Tibial nerve (tissue), 4 donors: ENCODE data around the gene DCXR.

ENCODE experiments used
- EP300 ChIP-seq, 2 donors: sonication (generic); formaldehyde crosslinking; IDR thresholded peaks; one replicate each; pipeline ENCODE4 v1.6.1; 2017; ENCODE audit warnings: antibody characterized with exemption in 2 of 2, mild to moderate bottlenecking in 1 of 2
- TF ChIP-seq, protein P1 (sequence below), 5 experiments: fragments of 200-600 bp in 3 of 5; fragments of 450-650 bp in 2 of 5; sonication (generic) in 3 of 5; IDR thresholded peaks; one replicate each; pipeline ENCODE4 v1.5.1; 2016 to 2019; ENCODE audit warnings: antibody characterized with exemption in 5 of 5, mild to moderate bottlenecking in 3 of 5, moderate library complexity in 2 of 5

DNA sequence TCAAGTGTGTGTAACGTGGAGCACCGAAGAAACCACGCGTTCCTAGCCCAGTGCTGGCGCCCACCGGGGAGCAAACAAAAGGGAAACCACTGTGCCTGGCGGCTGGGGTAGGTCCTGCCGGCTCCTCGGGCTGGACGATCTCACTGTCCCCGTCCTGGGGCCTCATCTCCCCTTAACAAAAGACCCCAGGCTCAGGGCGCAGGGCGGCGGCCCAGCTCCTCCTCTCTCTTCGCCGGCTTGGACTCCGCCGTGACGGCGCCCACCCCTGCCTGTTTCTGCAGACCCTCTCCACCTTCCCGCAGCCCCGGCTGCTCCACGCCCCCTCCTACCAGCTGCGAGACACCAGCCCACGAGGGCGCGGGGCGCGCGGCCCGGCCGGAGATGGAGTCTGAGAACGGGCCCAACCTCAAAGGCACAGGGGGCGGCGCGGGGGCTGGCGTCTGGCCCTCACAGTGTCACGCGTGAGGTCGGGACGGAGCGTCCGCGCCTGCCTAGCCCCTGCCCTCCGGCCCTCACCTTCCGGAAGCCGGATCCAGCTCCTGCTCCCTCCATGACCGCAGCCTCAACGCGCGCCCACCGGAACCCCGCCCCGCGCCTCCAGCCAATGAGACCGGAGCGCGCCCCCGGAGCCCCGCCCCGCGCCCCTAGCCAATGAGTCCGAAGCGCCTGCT, 15.1 kb downstream of the DCXR start, which contains the start of gene CENPX:
- TF ChIP-seq, protein P1, sequence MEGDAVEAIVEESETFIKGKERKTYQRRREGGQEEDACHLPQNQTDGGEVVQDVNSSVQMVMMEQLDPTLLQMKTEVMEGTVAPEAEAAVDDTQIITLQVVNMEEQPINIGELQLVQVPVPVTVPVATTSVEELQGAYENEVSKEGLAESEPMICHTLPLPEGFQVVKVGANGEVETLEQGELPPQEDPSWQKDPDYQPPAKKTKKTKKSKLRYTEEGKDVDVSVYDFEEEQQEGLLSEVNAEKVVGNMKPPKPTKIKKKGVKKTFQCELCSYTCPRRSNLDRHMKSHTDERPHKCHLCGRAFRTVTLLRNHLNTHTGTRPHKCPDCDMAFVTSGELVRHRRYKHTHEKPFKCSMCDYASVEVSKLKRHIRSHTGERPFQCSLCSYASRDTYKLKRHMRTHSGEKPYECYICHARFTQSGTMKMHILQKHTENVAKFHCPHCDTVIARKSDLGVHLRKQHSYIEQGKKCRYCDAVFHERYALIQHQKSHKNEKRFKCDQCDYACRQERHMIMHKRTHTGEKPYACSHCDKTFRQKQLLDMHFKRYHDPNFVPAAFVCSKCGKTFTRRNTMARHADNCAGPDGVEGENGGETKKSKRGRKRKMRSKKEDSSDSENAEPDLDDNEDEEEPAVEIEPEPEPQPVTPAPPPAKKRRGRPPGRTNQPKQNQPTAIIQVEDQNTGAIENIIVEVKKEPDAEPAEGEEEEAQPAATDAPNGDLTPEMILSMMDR (IDR thresholded peaks at IDR 0.05), result no peak
- TF ChIP-seq EP300 (IDR thresholded peaks at IDR 0.05), result peak in 1 of 2 donors; percentile 36
